Middle frontal gyrus (tissue), 1 donor: ENCODE measurements around the gene PRPF31.
"Not testable (repeated sequence)": the region's sequence is repeated elsewhere in the genome, so short reads cannot be mapped to it uniquely, and the experiment has no call there.

Experiments
- DNase-seq: peaks from one replicate; pipeline ENCODE4 v3.0.0-alpha.2; 2015; ENCODE audit warnings: low spot score; ENCODE audit errors: extremely low spot score

The PRPF31 gene

GRCh38 chr19:54115109-54116063, at the start of gene PRPF31, which contains the start of gene TFPT:
PRPF31 (plus strand) TSS chr19:54115754; CDS start chr19:54118279, 2,525 bp downstream.
TFPT (minus strand) TSS chr19:54115657; CDS start chr19:54115269, 388 bp downstream.
- peak; percentile 98 for DNase-seq

GRCh38 chr19:54069470-54069869, 46.1 kb upstream of the PRPF31 start:
- no peak for DNase-seq

GRCh38 chr19:54073829-54074228, 41.7 kb upstream of the PRPF31 start:
- no peak for DNase-seq

- DNase-seq = no peak
These were observed 40.7 kb upstream of the PRPF31 start for GRCh38 chr19:54074851-54075250.

- no peak for DNase-seq
These were observed 38.2 kb upstream of the PRPF31 start for GRCh38 chr19:54077334-54077733.

GRCh38 chr19:54081032-54081431, 34.5 kb upstream of the PRPF31 start, which contains the start of gene TARM1:
TARM1 (minus strand) TSS chr19:54081365; CDS start chr19:54081340, 25 bp downstream.
- no peak for DNase-seq

GRCh38 chr19:54084410-54084809, 31.1 kb upstream of the PRPF31 start:
- no peak for DNase-seq

GRCh38 chr19:54094426-54095000, 21.0 kb upstream of the PRPF31 start:
- DNase-seq = no peak

GRCh38 chr19:54095136-54095858, 20.3 kb upstream of the PRPF31 start:
- no peak for DNase-seq

- DNase-seq = not testable (repeated sequence)
These were observed 19.5 kb upstream of the PRPF31 start for GRCh38 chr19:54095859-54096616.

- no peak for DNase-seq
These were observed 18.9 kb upstream of the PRPF31 start for GRCh38 chr19:54096617-54097106.

- no peak for DNase-seq
These were observed 16.2 kb upstream of the PRPF31 start for GRCh38 chr19:54099190-54099902.

GRCh38 chr19:54099903-54100255, 15.7 kb upstream of the PRPF31 start:
- not testable (repeated sequence) for DNase-seq

GRCh38 chr19:54100561-54100960, 15.0 kb upstream of the PRPF31 start, which contains the start of gene OSCAR:
OSCAR (minus strand) TSS chr19:54100803; CDS start chr19:54100792, 11 bp downstream.
- no peak for DNase-seq

- peak; percentile 92 for DNase-seq
These were observed 13.0 kb upstream of the PRPF31 start, which contains the start of gene NDUFA3 for GRCh38 chr19:54102421-54103169. NDUFA3 (plus strand) TSS chr19:54102855; CDS start chr19:54102879, 24 bp downstream.

GRCh38 chr19:54104998-54105715, 10.4 kb upstream of the PRPF31 start:
- no peak for DNase-seq

GRCh38 chr19:54105796-54106195, 9.8 kb upstream of the PRPF31 start:
- DNase-seq = no peak

- no peak for DNase-seq
These were observed 8.8 kb upstream of the PRPF31 start for GRCh38 chr19:54106716-54107115.
